Vagina (tissue), 2 donors: ENCODE measurements around the gene PDIA5.

ENCODE experiments used
- POLR2A ChIP-seq, 2 donors: fragments of 450-650 bp; IDR thresholded peaks; one replicate each; pipeline ENCODE4 v1.6.1; 2017; ENCODE audit warnings: antibody characterized with exemption in 2 of 2, mild to moderate bottlenecking in 2 of 2, moderate library complexity in 2 of 2
- TF ChIP-seq, protein P1 (sequence below), 3 experiments: fragments of 450-650 bp in 2 of 3; fragments of 200-600 bp in 1 of 3; sonication (generic) in 1 of 3; IDR thresholded peaks; one replicate each; pipeline ENCODE4 v1.5.1; 2017 to 2019; ENCODE audit warnings: antibody characterized with exemption in 3 of 3, mild to moderate bottlenecking in 2 of 3, moderate library complexity in 2 of 3

- TF ChIP-seq, protein P1, sequence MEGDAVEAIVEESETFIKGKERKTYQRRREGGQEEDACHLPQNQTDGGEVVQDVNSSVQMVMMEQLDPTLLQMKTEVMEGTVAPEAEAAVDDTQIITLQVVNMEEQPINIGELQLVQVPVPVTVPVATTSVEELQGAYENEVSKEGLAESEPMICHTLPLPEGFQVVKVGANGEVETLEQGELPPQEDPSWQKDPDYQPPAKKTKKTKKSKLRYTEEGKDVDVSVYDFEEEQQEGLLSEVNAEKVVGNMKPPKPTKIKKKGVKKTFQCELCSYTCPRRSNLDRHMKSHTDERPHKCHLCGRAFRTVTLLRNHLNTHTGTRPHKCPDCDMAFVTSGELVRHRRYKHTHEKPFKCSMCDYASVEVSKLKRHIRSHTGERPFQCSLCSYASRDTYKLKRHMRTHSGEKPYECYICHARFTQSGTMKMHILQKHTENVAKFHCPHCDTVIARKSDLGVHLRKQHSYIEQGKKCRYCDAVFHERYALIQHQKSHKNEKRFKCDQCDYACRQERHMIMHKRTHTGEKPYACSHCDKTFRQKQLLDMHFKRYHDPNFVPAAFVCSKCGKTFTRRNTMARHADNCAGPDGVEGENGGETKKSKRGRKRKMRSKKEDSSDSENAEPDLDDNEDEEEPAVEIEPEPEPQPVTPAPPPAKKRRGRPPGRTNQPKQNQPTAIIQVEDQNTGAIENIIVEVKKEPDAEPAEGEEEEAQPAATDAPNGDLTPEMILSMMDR (IDR thresholded peaks at IDR 0.05), result no peak
- no peak for TF ChIP-seq POLR2A (IDR thresholded peaks at IDR 0.05)
Observed at GRCh38 chr3:123085932-123086627, 19.3 kb downstream of the PDIA5 start.
